DMS153 treated with DMSO at 0.1 percent for 48 hours (cell line): ENCODE measurements around the gene PCCA.

ENCODE experiments used
- DNase-seq: peaks from one replicate; lab custom pipeline; 2025; ENCODE audit not compliant: unreplicated experiment; lab: John Stamatoyannopoulos, UW

PCCA gene

DNA sequence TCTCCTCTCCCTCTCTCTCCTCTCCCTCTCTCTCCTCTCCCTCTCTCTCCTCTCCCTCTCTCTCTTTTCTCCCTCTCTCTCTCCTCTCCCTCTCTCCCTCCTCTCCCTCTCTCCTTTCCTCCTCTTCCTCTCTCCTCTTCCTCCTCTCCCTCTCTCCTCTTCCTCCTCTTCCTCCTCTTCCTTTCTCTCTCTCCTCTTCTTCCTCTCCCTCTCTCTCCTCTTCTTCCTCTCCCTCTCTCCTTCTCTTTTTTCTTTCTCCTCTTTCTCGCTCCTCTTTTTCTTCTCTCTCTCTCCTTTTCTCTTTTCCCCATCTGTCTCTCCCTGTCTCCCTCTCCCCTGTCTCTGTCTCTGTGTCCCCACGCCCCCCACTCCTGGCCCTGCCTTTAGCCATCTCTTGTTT is 363.0 kb downstream of the PCCA start:
- no peak for DNase-seq

DNA sequence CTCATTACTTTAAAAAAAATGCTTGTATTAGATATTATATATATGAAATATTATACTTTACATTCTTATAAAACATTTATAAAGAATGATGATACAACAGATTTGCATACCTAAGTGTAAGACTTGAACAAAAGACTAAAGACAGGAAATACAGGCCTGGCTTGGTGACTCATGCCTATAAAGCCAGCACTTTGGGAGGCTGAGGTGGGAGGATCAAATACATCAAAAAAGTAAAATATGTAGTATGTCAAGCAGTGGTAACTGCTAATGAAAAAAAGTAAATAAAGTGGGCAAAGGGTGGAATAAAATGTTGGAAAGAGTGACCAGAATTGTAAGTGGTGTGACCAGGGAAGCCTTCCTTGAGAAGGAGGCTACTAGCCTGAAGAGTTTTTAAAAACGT is 366.0 kb downstream of the PCCA start:
- DNase-seq = no peak

DNA sequence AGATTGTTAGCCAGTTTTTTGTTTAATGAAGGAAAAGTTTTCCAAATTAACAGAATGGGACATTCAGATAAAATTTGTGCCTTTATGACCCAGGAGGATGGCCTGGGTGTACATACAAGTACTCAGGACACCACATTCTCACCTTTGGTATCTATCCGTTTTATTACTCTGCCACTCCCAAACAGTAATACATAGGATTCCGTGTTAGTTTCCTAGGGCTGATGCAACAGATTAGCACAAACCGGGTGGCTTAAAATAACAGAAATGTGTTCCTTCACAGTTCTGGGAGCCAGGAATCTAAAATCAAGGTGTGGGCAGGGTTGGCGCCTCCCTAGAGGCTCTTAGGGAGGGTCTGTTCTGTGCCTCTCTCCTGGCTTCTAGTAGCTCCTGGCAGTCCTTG is 369.8 kb downstream of the PCCA start:
- DNase-seq = no peak

DNA sequence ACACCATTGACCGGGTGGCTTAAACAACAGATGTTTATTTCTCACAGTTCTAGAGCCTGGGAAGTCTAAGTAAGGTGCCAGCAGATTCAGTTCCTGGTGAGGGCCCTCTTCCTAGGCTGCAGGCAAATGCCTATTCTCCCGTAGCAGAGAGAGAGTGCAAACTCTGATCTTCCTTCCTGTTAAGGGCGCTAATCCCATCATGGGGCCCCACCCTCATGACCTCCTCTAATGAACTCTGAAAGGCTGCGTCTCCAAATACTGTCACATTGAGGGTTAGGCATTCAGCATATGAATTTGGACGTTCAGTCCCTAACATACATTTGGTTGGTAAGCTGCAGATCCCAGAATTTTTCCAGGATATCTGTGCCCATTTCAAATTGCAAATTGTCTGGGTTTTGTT is 370.9 kb downstream of the PCCA start:
- DNase-seq = no peak

DNA sequence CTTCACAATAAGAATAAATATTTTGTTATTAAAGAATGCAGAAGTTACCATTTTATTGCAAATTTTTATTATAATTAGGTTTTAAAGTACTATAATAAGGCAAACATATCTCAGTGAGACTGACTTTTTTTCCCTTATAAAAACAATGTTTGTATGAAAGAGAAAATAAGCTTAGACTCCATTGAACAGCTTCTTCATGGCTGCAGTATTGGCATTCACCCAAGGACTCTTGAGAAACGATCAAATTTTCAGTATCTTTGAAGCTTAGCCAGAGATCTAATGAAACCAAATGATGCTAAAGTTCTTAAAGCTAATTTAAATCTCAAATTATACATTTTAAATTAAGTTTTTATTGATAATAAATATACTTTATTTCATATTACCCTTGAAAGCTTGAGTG is 371.4 kb downstream of the PCCA start:
- no peak for DNase-seq

DNA sequence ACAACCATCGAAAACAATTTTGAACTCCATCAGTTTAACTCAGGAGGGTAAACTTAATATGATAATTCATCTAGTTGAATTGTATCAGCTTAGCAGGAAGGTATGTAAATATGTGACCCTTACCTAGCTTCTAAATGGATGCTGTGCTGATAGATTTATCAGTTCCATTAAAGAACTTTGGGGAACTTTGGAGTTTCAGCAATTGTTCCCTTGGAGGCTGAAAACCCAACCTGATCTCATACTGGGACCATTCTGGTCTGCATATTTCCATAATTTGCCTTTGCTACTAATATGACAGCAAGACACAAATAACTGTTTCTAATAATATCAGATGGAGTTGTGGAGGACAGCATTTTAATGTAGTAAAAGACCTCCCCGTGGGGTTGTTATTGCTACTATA is 371.9 kb downstream of the PCCA start:
- DNase-seq = no peak

DNA sequence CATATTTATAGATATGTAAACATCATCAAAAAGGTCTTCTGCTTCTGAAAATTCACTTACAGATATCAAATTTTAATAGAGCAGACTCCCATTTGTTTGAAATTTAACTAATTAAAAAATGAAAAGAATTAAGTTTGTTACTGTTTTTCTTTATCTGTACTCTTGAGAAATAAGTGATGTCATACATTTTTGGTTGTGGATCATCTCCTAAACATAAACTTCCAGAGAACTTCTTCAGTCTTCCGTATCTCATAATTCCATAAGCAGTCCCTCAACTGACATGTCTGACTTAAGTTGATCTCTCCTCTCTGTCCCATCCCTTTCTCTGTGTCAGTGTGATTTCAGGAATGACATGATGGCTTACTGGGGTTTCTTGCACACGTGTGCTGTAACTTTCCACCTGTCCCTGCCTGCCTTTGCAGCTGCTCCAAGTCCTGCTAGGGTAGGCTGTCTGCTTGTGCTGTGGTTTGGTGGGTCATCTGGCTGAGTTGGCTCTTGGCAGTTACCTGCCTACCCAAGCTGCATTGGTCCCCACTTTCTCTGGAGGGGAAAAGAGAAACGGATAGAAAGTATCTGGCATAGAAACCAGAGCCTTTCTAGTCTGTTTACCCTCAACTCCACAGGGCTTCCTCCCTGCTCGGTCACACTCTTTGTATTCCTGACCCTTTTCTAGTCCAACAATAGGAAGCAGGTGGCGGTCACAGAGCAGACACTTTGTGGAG is 372.6 kb downstream of the PCCA start:
- DNase-seq = peak; percentile 32

DNA sequence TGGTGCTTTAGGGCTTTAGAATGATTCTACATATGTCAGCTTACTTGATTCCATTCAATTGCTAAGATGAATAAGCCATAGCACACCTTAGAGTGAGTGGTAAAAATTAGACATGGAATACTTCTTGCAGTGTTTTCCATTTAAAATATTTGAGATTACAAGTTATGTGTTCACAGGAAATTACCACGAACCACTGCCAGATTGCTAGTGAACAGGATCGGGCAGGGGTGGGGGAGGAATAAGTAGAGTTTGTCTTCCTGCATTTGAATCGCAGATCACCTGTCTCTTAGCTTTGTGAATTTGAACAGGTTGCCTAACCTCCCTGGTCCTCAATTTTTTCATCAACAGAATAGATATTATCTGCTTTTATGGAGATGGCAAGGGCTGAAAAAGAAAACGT is 375.1 kb downstream of the PCCA start:
- DNase-seq = no peak

DNA sequence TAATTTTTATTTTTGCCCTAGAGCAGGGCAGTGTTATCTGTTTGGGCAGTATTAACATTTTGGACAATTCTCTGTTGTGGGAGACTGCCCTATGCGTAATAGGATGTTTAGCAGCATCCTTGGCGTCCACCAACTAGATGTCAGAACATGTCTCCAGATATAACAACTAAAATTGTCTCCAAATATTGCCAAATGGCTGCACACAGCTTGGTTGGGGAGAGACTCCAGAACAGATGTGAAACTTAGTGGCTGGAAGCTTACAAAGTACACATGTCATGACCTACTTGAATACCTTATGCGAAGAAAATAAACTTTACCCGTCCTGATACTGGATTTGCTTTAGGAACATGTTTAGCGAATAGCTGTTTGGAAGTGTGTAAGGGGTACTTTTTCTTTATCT is 376.7 kb downstream of the PCCA start:
- no peak for DNase-seq

DNA sequence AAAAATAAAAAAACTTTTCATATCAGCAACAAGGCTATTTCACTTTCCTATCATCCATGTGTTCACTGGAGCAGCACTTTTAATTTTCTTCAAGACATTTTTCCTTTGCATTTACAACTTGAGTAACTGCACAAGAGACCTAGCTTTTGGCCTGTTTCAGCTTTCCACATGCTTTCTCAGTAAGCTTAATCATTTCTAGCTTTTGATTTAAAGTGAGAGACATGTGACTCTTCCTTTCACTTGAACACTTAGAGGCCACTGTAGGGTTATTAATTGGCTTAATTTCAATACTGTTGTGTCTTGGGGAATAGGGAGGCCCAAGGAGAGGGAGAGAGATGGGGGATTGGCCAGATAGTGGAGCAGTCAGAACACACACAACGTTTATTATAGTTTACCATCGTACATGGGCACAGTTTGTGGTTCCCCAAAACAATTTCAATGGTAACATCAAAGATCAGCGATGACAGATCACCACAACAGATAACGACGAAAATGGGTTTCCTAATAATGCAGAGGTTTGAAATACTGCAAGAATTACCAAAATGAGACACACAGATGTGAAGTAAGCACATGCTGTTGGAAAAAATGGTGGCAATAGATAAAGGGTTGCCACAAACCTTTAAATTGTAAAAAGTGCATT is 382.1 kb downstream of the PCCA start:
- no peak for DNase-seq

DNA sequence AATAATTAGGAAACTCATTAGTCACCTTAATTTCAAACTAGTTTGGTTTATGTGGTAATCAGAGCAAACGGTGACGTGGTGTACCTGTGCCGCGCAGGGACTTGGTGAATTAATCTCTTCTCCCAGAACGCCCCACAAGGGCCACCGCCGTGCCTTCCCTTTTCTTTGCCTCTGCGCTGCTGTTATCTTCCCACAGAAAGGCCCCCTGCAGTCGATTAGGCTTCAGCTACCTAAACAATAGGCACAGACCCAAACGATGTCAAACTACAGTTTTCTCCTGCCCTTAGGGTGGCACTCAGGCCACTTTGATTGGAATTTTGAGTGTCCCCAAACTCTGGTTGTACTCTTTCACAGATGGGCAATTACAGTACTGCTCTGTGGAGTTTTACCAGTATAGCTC is 384.2 kb downstream of the PCCA start:
- no peak for DNase-seq

DNA sequence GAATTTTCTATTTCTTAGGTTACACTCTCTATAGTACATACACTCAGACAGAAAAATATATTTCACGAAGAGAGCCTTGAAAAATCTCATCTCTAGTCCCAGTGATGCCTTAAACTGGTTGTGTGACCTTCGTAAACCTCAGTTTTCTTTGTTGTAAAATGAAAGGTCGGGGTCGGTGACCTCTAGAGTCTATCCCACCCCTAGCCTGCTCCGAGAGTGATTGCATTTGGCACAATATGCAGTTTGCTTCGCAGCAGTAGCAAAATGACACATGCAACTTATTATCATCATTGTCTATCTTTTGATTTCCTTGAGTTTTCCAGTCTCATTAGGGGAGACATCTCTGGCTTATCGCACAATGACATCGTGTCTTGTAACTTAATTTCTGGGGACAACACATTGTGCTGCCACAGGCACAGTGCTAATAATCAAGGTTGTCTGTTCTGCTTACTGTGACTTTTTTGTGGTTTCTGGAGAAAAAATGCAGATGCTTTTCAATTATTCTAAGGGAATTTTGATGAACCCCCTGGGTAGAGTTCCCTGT is 384.7 kb downstream of the PCCA start:
- DNase-seq = no peak

DNA sequence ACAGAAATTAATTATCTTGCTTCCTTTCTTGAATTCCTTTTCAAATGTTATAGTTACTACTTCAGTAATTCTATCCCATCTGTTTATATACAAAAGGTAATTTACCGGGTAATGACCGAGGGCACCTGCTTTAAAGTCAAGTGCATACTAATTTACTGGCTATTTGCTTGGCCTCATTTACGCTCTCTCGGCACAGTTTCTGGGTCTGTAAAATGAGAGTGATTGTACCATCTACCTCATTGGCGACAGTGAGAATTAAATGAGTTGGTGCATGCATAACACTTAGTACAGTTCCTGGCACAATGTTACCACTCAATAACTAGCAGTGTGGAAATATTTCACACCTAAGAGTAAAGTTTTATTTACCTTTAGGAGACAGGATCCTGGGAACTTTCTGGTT is 388.1 kb downstream of the PCCA start:
- peak; percentile 14 for DNase-seq

DNA sequence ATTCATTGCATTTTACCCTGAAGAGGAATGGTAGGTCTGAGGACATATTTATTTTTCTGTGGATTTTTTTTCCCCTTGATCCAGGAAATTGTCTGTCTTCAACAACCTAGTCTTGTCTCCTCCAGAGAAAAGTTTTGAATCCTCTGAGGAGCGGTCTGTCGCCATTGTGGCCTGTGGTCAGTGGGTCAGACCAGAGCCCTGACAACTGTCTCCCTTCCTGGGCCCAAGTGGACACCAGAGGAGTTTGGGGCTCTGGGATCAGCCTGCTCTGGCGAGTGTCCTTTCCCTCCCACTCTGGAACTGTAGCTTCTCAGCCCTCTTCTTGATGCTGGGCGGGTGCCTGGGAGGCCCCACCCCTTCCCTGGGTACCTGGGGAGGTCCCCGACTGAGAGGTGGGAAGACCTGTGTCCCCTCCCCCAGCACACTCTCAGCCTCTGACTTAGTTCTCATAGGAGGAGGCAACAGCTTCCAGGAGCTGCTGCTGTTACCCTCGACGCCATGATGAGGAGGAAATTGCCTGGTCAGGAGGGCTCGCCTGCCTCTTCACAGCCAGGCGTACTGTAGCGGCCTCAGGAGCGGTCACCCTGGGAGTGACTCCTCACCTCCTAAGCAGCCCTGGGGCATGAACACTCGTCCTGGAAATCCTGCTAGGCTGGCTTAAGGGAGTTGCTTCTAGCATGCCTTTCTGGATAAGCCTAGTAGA is 389.4 kb downstream of the PCCA start:
- no peak for DNase-seq

DNA sequence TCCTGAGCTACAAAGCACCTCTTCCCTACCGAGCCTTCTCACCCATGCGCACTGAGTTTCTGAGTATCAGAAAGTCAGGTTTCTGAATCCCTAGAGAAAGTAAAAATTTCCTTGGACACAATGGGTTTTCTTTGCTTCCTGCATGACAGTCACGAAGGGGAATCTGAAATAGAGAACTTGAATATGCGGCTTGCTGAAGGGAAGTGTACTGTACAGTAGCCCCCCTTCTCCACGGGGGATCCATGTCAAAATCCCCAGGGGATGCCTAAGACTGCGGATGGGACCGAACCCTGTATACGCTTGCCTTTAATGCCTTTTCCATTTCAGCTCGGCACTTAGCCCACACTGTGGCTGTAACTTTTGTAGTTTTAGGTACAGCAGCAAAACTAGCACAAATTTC is 391.8 kb downstream of the PCCA start:
- DNase-seq = no peak

DNA sequence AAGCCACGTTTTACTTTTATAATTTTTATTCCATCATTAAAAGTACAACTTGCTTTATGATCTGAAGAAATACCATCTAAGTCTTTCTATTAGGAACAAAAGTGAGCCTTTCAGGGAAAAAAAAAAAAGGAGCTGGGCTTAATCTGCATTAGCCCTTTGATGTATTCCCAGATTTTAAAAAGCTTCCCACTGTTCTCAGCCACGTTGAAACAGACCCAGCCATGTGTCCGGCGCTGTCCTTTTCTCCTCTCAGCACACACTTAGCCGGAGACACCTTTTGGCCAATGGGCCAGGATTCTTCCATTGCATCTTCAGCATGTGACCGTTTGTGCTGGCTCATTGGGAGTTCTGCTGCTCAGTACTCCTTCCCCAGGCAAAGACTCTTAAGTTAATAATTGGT is 394.2 kb downstream of the PCCA start:
- no peak for DNase-seq

DNA sequence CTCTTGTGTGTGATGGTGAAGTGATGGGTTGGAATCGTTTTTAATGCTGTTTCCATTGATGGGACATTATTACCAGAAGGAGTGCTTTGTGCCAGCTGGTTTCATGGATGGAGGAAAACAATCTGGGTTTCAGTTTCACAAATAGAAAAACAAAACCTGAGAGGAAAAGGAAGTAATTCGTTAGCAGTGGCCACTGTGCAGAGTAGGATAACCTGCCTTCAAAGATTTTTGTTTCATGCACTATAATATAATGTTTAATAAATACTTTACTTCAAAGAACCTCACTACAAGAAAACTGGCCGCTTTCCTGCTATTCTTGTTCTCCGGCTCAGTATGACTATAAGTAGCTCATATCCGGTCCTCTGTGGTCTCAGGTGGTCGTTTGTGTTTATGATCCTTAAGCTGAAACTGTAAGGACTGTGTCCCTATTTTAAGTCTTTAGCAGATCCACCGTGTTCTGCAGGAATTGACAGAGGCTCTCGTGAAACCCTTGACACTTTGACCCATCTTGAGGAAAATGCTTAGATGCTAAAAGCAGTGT is 395.0 kb downstream of the PCCA start:
- DNase-seq = peak; percentile 20

DNA sequence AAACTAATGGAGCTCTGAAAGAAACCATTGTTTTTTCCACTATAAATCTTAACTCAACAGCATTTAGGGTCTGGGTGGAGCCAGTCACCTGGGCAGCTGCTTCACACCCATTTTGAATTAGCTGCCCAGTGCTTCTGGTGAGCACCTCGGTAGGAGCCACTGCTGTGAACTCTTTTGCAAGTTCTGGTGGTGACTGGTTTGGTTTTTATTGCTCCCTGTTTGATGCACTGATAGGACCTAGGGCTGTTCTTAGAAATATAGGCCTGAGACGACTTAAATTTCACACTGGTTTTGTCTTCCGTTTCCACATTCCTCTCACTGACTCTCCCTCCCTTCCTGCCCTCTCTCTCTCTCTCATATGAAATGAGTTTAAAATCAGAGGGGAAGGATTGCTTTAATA is 395.8 kb downstream of the PCCA start:
- no peak for DNase-seq

DNA sequence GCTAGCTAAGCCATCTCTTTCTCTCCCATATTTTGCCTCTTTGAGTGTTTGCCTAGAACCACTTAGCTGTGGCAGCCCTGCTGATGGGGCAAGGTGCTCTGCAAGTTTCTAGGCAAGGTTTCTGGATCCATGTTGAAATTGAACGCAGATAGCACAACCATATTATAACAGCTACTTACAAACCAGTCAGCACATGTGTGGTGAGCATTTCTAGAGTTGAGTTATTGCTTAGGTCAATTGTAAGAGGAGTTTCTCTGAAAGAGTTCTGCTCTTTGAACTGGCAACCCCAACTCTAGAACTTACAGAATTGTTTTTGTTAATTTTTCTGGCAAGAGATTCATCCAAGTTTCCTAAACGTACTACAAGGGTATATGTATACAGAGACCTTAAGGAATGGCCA is 396.4 kb downstream of the PCCA start:
- DNase-seq = no peak

DNA sequence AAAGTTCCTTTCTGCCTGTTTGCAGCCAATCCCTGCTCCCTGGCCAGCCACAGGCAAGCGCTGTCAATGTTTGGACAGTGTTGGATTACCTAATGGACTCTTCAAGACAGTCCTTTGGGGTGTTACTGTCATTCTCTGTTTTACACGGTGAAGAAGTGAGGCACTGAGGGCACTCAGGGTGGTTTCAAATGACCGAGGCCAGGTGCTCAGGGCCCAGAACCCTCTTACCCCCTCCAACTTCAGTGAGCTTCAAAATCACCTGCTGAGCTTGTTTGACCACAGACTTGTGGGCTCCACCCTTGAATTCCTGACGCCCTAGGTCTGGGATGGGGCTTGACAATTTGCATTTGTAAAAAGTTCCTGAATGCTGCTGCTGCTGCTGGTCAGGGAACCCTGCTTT is 401.8 kb downstream of the PCCA start:
- DNase-seq = peak; percentile 80

DNA sequence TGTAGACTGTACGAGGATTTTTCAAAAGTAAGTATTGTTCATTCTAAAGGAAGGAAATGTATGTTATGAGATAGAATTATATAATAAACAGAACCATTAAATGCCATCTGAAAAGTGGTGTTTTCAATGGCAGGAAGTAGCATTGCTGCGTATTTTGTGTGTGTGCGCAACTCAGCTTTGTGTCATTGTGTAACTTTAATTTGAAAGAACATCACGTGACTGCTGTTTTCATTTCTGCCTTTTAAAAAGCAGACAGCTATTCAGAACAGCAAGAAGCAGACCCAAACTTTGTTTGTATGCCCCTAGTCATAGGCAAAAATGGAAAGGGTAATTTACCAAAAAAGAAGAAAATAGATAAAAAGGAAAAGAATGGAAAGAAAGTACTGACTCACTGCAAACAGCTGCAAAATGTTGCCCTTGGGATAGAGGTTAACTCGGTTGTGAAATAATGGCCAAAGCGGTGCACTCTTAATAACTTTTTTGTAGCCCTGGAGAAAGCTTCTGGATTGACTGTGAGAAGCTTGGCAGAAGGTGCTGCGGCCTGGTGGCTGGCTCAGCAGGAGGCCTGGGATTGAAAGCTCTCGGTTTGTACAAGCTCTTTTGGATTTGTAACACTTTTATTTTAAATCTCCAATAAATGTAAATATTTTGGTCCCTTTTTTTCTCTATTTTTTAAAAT is 402.4 kb downstream of the PCCA start:
- peak; percentile 80 for DNase-seq
